GM23338 (cell line): ENCODE data around the gene PCK2.

Source experiments
- CREB1 ChIP-seq: fragments of 250-450 bp; sonication (Bioruptor Pico); IDR thresholded peaks from 2 replicates; pipeline ENCODE4 v1.5.0; 2020; ENCODE audit warnings: low read depth, mild to moderate bottlenecking, moderate library complexity
- EZH2 ChIP-seq: fragments of 200-600 bp; sonication (generic); IDR thresholded peaks from one replicate; pipeline ENCODE4 v1.8.0; 2017; ENCODE audit warnings: antibody characterized with exemption, mild to moderate bottlenecking, low read depth; ENCODE audit not compliant: unreplicated experiment
- EZH2phosphoT487 ChIP-seq: fragments of 200-600 bp; sonication (generic); IDR thresholded peaks from one replicate; pipeline ENCODE4 v1.8.1; 2018; ENCODE audit warnings: antibody characterized with exemption; ENCODE audit not compliant: unreplicated experiment
- POLR2AphosphoS5 ChIP-seq: IDR thresholded peaks from 2 replicates; pipeline ENCODE4 v1.6.1; 2016; ENCODE audit warnings: antibody characterized with exemption, low read depth
- ZNF331 ChIP-seq: fragments of 250-450 bp; sonication (Bioruptor Pico); IDR thresholded peaks from 2 replicates; pipeline ENCODE4 v1.5.0; 2020; ENCODE audit warnings: low read depth, mild to moderate bottlenecking, moderate library complexity
- TF ChIP-seq, protein P1 (sequence below), 2 experiments: fragments of 200-600 bp in 1 of 2; sonication (generic) in 1 of 2; conservative IDR thresholded peaks; 2 replicates each; pipeline versions ENCODE4 v1.5.1 to v1.6.1; 2016 to 2017; ENCODE audit warnings: antibody characterized with exemption in 2 of 2, low read depth in 2 of 2, mild to moderate bottlenecking in 2 of 2, moderate library complexity in 1 of 2
- TF ChIP-seq, protein P2 (sequence below): IDR thresholded peaks from one replicate; pipeline ENCODE4 v1.6.1; 2018; ENCODE audit warnings: antibody characterized with exemption; ENCODE audit not compliant: unreplicated experiment

DNA sequence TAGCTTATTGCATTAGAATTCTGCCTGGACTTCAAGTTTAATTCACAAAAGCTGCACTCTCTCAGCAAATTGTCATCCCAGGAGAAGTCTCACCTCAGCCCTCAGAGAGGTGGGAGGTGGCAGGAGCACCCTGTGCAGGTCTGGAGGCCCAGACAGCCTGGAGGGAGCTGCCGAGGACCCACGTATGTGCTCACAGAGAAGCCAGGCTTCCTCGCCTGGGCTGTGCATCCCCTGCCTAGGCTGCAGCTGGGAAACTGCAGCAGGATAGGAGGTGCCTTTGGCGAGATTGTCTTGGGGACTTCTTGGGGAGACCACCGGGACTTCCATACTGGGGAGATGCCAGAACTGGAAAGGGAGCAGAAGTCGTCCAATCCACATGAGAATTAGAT is 14.0 kb upstream of the PCK2 start:
- no peak for TF ChIP-seq POLR2AphosphoS5
- TF ChIP-seq EZH2, result no peak
- TF ChIP-seq CREB1 (CRISPR knock-in tag), result no peak
- TF ChIP-seq, protein P1, sequence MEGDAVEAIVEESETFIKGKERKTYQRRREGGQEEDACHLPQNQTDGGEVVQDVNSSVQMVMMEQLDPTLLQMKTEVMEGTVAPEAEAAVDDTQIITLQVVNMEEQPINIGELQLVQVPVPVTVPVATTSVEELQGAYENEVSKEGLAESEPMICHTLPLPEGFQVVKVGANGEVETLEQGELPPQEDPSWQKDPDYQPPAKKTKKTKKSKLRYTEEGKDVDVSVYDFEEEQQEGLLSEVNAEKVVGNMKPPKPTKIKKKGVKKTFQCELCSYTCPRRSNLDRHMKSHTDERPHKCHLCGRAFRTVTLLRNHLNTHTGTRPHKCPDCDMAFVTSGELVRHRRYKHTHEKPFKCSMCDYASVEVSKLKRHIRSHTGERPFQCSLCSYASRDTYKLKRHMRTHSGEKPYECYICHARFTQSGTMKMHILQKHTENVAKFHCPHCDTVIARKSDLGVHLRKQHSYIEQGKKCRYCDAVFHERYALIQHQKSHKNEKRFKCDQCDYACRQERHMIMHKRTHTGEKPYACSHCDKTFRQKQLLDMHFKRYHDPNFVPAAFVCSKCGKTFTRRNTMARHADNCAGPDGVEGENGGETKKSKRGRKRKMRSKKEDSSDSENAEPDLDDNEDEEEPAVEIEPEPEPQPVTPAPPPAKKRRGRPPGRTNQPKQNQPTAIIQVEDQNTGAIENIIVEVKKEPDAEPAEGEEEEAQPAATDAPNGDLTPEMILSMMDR (conservative IDR thresholded peaks at IDR 0.05; ENCODE audit: low read depth in 2 of 2), result no peak
- TF ChIP-seq, protein P2, sequence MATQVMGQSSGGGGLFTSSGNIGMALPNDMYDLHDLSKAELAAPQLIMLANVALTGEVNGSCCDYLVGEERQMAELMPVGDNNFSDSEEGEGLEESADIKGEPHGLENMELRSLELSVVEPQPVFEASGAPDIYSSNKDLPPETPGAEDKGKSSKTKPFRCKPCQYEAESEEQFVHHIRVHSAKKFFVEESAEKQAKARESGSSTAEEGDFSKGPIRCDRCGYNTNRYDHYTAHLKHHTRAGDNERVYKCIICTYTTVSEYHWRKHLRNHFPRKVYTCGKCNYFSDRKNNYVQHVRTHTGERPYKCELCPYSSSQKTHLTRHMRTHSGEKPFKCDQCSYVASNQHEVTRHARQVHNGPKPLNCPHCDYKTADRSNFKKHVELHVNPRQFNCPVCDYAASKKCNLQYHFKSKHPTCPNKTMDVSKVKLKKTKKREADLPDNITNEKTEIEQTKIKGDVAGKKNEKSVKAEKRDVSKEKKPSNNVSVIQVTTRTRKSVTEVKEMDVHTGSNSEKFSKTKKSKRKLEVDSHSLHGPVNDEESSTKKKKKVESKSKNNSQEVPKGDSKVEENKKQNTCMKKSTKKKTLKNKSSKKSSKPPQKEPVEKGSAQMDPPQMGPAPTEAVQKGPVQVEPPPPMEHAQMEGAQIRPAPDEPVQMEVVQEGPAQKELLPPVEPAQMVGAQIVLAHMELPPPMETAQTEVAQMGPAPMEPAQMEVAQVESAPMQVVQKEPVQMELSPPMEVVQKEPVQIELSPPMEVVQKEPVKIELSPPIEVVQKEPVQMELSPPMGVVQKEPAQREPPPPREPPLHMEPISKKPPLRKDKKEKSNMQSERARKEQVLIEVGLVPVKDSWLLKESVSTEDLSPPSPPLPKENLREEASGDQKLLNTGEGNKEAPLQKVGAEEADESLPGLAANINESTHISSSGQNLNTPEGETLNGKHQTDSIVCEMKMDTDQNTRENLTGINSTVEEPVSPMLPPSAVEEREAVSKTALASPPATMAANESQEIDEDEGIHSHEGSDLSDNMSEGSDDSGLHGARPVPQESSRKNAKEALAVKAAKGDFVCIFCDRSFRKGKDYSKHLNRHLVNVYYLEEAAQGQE, result no peak
- TF ChIP-seq EZH2phosphoT487, result no peak
- TF ChIP-seq ZNF331 (CRISPR knock-in tag), result no peak
